ENCODE data around the gene C1orf159. TPM values are rescaled to one million over a fixed set of nuclear protein-coding genes. Genes with fewer than 3 reads are reported as not detected.

C1orf159 gene
- total RNA-seq, 2 experiments from 2014 or later = 11.1 to 11.3 TPM

GRCh38 chr1:1111516-1112236 is 4.2 kb downstream of the C1orf159 start:
- ATAC-seq (ENCODE audit: poor library complexity) (no peak), DNase-seq (peak in 1 of 14 experiments; percentile 19)
- H3K4me3 ChIP-seq (ENCODE audit: low read length) = no peak overlapping the region
- TF ChIP-seq CTCF (IDR thresholded peaks at IDR 0.05) = no peak
- H3K36me3 ChIP-seq (ENCODE audit: insufficient read depth, low read length) = peaks cover 5% of the 10 kb centered on the region
- Mint-ChIP-seq H3K27ac (no peak overlapping the region), H3K27me3 (no peaks in the 10 kb centered on the region), H3K4me3 (peak overlapping the region; percentile 11), H3K9me3 (peaks cover 2% of the 10 kb centered on the region), H3K4me1 (ENCODE audit: low read depth) (peaks cover 19% of the 10 kb centered on the region), H3K36me3 (ENCODE audit: low read depth) (peaks cover 4% of the 10 kb centered on the region)
- ChIA-PET POLR2A (no interaction called here), CTCF (interaction anchor here (0.6 kb wide), 1 partner anchor 98 kb away, joined by 4 read pairs; the partner anchor contains the start of gene ISG15)
- intact Hi-C loops (cut with DNase I, micrococcal nuclease) = loop anchor here in 1 of 2 experiments (5.0 kb wide), 1 partner anchor 74 kb away; no protein-coding TSS in a partner anchor
- H3K27ac ChIP-seq (ENCODE audit: low read depth in 1 of 2, low read length in 2 of 2) = no peak overlapping the region
- peaks cover 7 to 24% of the 10 kb centered on the region in 2 experiments for H3K9me3 ChIP-seq (ENCODE audit: control insufficient read depth in 1 of 2, insufficient read depth in 1 of 2, low read length in 2 of 2)
- peaks cover 14% of the 10 kb centered on the region for H3K4me1 ChIP-seq (ENCODE audit: insufficient read depth, low read length)
- no peaks in the 10 kb centered on the region for H3K27me3 ChIP-seq (ENCODE audit: control insufficient read depth in 1 of 2, insufficient read depth in 2 of 2, low read length in 2 of 2)

GRCh38 chr1:1110561-1110971 is 5.3 kb downstream of the C1orf159 start:
- intact Hi-C loops (cut with DNase I, micrococcal nuclease) = loop anchor here in 1 of 2 experiments (5.0 kb wide), 1 partner anchor 73 kb away; no protein-coding TSS in a partner anchor
- H3K36me3 Mint-ChIP-seq (ENCODE audit: low read depth) = peaks cover 4% of the 10 kb centered on the region
- CTCF ChIA-PET = no interaction called here
- no peak for ATAC-seq (ENCODE audit: poor library complexity)
- peaks cover 13% of the 10 kb centered on the region for H3K4me1 Mint-ChIP-seq (ENCODE audit: low read depth)
- Histone ChIP-seq H3K4me3 (ENCODE audit: low read length) (no peak overlapping the region), H3K4me1 (ENCODE audit: insufficient read depth, low read length) (peaks cover 11% of the 10 kb centered on the region), H3K36me3 (ENCODE audit: insufficient read depth, low read length) (peaks cover 5% of the 10 kb centered on the region), H3K27me3 (ENCODE audit: control insufficient read depth in 1 of 2, insufficient read depth in 2 of 2, low read length in 2 of 2) (no peaks in the 10 kb centered on the region), H3K27ac (ENCODE audit: low read depth in 1 of 2, low read length in 2 of 2) (no peak overlapping the region), H3K9me3 (ENCODE audit: control insufficient read depth in 1 of 2, insufficient read depth in 1 of 2, low read length in 2 of 2) (peaks cover 7 to 24% of the 10 kb centered on the region in 2 experiments)
- H3K9me3 Mint-ChIP-seq = peaks cover 2% of the 10 kb centered on the region
- TF ChIP-seq CTCF (IDR thresholded peaks at IDR 0.05) = no peak
- H3K27ac Mint-ChIP-seq = no peak overlapping the region
- POLR2A ChIA-PET = no interaction called here
- no peak overlapping the region for H3K4me3 Mint-ChIP-seq
- DNase-seq = peak in 1 of 14 experiments; percentile 25
- H3K27me3 Mint-ChIP-seq = no peaks in the 10 kb centered on the region

GRCh38 chr1:1109743-1110142 is 6.1 kb downstream of the C1orf159 start:
- ATAC-seq (ENCODE audit: poor library complexity) = no peak
- H3K27me3 ChIP-seq (ENCODE audit: control insufficient read depth in 1 of 2, insufficient read depth in 2 of 2, low read length in 2 of 2) = no peaks in the 10 kb centered on the region
- H3K4me1 ChIP-seq (ENCODE audit: insufficient read depth, low read length) = peaks cover 7% of the 10 kb centered on the region
- peaks cover 4% of the 10 kb centered on the region for H3K36me3 Mint-ChIP-seq (ENCODE audit: low read depth)
- intact Hi-C loops (cut with DNase I, micrococcal nuclease) = loop anchor here in 1 of 2 experiments (5.0 kb wide), 1 partner anchor 72 kb away; no protein-coding TSS in a partner anchor
- H3K4me3 ChIP-seq (ENCODE audit: low read length) = no peak overlapping the region
- H3K27me3 Mint-ChIP-seq = no peaks in the 10 kb centered on the region
- DNase-seq = peak in 1 of 14 experiments; percentile 12
- peaks cover 9% of the 10 kb centered on the region for H3K4me1 Mint-ChIP-seq (ENCODE audit: low read depth)
- no peak overlapping the region for H3K4me3 Mint-ChIP-seq
- peaks cover 2% of the 10 kb centered on the region for H3K9me3 Mint-ChIP-seq
- peaks cover 5% of the 10 kb centered on the region for H3K36me3 ChIP-seq (ENCODE audit: insufficient read depth, low read length)
- H3K27ac ChIP-seq (ENCODE audit: low read depth in 1 of 2, low read length in 2 of 2) = no peak overlapping the region
- no peak overlapping the region for H3K27ac Mint-ChIP-seq
- peaks cover 7 to 24% of the 10 kb centered on the region in 2 experiments for H3K9me3 ChIP-seq (ENCODE audit: control insufficient read depth in 1 of 2, insufficient read depth in 1 of 2, low read length in 2 of 2)
- POLR2A ChIA-PET = no interaction called here
- CTCF ChIA-PET = no interaction called here
- no peak for TF ChIP-seq CTCF (IDR thresholded peaks at IDR 0.05)
